ENCODE measurements around the gene DPF3.

DNA sequence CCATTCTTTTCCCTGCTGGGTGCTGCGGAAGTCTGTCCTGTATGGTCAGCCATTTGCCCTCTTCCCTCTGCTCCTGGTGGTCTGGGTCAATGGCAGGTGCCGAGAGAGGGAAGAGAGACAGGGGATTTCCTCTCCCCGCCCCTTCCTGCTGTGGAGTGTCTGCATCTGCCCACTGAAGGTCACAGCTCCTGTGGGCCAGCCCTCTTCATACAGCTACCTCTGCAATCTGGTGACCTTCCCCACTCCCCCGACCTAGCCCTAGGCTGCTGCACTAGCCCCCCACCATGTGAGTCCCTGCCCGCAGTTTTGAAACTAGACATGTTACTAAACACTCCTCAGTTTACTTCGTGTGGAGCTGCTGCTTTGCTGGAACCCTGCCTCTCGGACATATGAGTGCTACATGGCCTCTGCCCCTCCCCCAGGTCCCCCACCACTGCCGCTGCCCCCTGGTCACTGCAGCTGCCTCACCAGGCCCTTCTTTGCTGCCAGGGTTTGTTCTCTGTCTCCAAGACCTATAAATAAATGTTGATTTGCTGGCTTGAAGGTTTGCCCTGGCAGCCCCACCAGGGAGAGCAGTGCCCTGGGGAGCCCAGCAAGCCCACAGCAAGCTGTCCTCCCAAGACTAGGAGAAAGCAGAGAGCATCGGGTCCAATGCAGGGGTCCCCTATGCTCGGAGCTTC lies 102.9 kb downstream of the DPF3 start:
- TF ChIP-seq, protein P1, sequence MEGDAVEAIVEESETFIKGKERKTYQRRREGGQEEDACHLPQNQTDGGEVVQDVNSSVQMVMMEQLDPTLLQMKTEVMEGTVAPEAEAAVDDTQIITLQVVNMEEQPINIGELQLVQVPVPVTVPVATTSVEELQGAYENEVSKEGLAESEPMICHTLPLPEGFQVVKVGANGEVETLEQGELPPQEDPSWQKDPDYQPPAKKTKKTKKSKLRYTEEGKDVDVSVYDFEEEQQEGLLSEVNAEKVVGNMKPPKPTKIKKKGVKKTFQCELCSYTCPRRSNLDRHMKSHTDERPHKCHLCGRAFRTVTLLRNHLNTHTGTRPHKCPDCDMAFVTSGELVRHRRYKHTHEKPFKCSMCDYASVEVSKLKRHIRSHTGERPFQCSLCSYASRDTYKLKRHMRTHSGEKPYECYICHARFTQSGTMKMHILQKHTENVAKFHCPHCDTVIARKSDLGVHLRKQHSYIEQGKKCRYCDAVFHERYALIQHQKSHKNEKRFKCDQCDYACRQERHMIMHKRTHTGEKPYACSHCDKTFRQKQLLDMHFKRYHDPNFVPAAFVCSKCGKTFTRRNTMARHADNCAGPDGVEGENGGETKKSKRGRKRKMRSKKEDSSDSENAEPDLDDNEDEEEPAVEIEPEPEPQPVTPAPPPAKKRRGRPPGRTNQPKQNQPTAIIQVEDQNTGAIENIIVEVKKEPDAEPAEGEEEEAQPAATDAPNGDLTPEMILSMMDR (IDR thresholded peaks at IDR 0.05): no peak
- no peak for TF ChIP-seq POLR2A (IDR thresholded peaks at IDR 0.05)

Measured in adrenal gland (tissue), 5 donors.